Measurements from ENCODE around the gene ZFP42. TPM values are rescaled to one million over a fixed set of nuclear protein-coding genes. Genes with fewer than 3 reads are reported as not detected.

Gene ZFP42
- total and polyA plus RNA-seq, 11 donors, result 0.25 TPM; not detected in 10

- peaks cover 0 to 29% (median 0%) of the 10 kb centered on the region in 9 donors for H3K27me3 ChIP-seq
- ATAC-seq (no peak), DNase-seq (no peak)
- H3K4me3 ChIP-seq, result no peak overlapping the region
- no peaks in the 10 kb centered on the region for H3K9me3 ChIP-seq
- H3K36me3 ChIP-seq, result no peaks in the 10 kb centered on the region
- 14 to 19% (median 19%) methylated on average over 7 of the region's 7 CpGs for WGBS, 4 donors
- H3K27ac ChIP-seq, result no peak overlapping the region
- intact Hi-C loops (cut with DNase I), result no loop called here
- H3K4me1 ChIP-seq, result no peaks in the 10 kb centered on the region
- TF ChIP-seq POLR2A (IDR thresholded peaks at IDR 0.05), result no peak
- TF ChIP-seq, protein P1, sequence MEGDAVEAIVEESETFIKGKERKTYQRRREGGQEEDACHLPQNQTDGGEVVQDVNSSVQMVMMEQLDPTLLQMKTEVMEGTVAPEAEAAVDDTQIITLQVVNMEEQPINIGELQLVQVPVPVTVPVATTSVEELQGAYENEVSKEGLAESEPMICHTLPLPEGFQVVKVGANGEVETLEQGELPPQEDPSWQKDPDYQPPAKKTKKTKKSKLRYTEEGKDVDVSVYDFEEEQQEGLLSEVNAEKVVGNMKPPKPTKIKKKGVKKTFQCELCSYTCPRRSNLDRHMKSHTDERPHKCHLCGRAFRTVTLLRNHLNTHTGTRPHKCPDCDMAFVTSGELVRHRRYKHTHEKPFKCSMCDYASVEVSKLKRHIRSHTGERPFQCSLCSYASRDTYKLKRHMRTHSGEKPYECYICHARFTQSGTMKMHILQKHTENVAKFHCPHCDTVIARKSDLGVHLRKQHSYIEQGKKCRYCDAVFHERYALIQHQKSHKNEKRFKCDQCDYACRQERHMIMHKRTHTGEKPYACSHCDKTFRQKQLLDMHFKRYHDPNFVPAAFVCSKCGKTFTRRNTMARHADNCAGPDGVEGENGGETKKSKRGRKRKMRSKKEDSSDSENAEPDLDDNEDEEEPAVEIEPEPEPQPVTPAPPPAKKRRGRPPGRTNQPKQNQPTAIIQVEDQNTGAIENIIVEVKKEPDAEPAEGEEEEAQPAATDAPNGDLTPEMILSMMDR (IDR thresholded peaks at IDR 0.05), result no peak
Observed at GRCh38 chr4:188016754-188017153, 21.2 kb downstream of the ZFP42 start.

GRCh38 chr4:188018262-188018661, 22.7 kb downstream of the ZFP42 start:
- Histone ChIP-seq H3K36me3 (no peaks in the 10 kb centered on the region), H3K27me3 (peaks cover 0 to 28% (median 0%) of the 10 kb centered on the region in 9 donors), H3K27ac (no peak overlapping the region), H3K4me3 (no peak overlapping the region), H3K4me1 (no peaks in the 10 kb centered on the region), H3K9me3 (no peaks in the 10 kb centered on the region)
- WGBS, 4 donors, result 82 to 86% (median 83%) methylated on average over 6 of the region's 6 CpGs
- TF ChIP-seq, protein P1 (IDR thresholded peaks at IDR 0.05), result no peak
- no peak for TF ChIP-seq POLR2A (IDR thresholded peaks at IDR 0.05)
- ATAC-seq (no peak), DNase-seq (no peak)
- intact Hi-C loops (cut with DNase I), result no loop called here

DNA sequence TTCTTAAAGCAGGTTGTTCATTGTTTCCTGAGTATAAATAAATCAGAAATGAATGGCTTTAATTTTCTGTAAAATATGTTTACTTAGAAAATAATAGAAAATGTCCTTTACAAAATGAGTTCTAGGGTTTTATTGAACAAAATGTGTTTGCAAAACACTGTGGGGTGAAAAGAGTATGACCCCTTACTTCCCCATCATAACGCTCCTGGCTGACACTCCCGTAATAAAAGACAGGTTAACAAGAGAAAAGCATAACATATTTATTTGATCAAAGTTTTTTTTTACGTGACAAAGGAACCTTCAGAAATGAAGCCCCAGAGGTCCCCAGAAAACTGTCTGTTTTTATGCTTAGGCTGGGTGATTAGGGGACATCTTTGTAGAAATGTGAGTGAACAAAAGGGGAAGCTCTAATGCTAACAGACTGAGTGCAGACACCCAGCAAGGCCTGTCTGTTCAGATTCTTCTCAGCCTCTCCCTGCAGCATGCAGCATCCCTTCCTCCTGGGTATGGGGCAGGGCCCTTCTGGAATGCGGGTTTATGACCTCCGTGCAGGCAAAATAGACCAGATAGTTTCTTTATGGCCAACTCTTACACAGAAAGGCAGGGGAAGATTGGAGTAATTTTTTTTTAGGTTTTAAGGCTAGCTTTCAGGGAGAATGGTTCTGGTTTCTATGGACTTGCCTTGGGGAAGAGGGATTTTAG, 26.1 kb downstream of the ZFP42 start:
- Histone ChIP-seq H3K4me3 (no peak overlapping the region), H3K9me3 (no peaks in the 10 kb centered on the region), H3K4me1 (no peaks in the 10 kb centered on the region), H3K27ac (no peak overlapping the region), H3K36me3 (no peaks in the 10 kb centered on the region), H3K27me3 (peaks cover 0 to 6% (median 0%) of the 10 kb centered on the region in 9 donors)
- no peak for TF ChIP-seq POLR2A (IDR thresholded peaks at IDR 0.05)
- TF ChIP-seq, protein P1 (IDR thresholded peaks at IDR 0.05), result no peak
- intact Hi-C loops (cut with DNase I), result no loop called here
- DNase-seq (no peak), ATAC-seq (no peak)
- WGBS, 4 donors, result 63 to 66% (median 64%) methylated on average over 5 of the region's 5 CpGs

- intact Hi-C loops (cut with DNase I), result no loop called here
- Histone ChIP-seq H3K4me1 (no peaks in the 10 kb centered on the region), H3K4me3 (no peak overlapping the region), H3K9me3 (no peaks in the 10 kb centered on the region), H3K27me3 (peaks cover 0 to 4% (median 0%) of the 10 kb centered on the region in 9 donors), H3K27ac (no peak overlapping the region), H3K36me3 (no peaks in the 10 kb centered on the region)
- no peak for DNase-seq
- 73 to 88% (median 84%) methylated on average over 6 of the region's 6 CpGs for WGBS, 4 donors
- TF ChIP-seq, protein P1 (IDR thresholded peaks at IDR 0.05), result no peak
- no peak for TF ChIP-seq POLR2A (IDR thresholded peaks at IDR 0.05)
- no peak for ATAC-seq
Observed at GRCh38 chr4:188023682-188024081, 28.1 kb downstream of the ZFP42 start.
